ENCODE results near the gene CERT1. TPM values are rescaled to one million over a fixed set of nuclear protein-coding genes. Genes with fewer than 3 reads are reported as not detected.
"Not testable (repeated sequence)": the region's sequence is repeated elsewhere in the genome, so short reads cannot be mapped to it uniquely, and the experiment has no call there.

CERT1 gene
- polyA plus RNA-seq, 1 experiment: 4.5 TPM

DNA sequence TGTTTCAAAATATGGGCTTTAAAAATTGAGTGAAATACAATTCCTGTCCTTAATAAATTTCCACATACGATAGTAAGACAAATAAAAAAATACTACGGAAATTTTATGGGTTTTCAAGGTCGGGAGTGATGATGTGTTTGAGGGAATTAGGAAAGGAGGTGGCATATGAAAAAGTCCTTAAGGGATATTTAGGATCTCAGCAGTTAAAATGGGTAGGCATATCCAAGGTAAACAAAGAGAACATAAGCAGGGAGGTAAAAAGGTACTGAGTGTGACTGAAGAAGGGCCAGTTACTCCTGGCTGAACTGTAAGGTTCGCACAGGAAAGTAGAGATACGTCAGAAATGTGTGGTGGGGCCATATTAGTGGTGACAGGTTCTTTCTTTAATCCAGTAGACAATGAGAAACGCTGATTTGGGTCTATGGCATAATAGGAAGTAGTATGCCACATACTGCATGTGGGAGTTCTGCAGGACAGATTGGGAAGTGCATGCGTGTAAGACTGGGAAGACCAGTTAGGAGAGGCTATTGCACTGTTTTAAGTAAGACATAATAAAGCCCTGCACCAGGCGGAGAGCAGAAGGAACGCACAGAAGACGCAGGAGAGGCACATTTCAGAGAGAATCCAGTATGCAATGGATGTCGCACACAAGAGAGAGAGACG is 175.3 kb downstream of the CERT1 start:
- POLR2A ChIA-PET: no interaction called here
- no peaks in the 10 kb centered on the region for H3K36me3 ChIP-seq (ENCODE audit: control insufficient read depth, insufficient read depth, low read length)
- H3K27me3 ChIP-seq (ENCODE audit: control insufficient read depth, insufficient read depth, low read length): no peaks in the 10 kb centered on the region
- H3K4me3 ChIP-seq (ENCODE audit: low read depth, low read length): peak overlapping the region; percentile 64
- TF ChIP-seq, protein P1, sequence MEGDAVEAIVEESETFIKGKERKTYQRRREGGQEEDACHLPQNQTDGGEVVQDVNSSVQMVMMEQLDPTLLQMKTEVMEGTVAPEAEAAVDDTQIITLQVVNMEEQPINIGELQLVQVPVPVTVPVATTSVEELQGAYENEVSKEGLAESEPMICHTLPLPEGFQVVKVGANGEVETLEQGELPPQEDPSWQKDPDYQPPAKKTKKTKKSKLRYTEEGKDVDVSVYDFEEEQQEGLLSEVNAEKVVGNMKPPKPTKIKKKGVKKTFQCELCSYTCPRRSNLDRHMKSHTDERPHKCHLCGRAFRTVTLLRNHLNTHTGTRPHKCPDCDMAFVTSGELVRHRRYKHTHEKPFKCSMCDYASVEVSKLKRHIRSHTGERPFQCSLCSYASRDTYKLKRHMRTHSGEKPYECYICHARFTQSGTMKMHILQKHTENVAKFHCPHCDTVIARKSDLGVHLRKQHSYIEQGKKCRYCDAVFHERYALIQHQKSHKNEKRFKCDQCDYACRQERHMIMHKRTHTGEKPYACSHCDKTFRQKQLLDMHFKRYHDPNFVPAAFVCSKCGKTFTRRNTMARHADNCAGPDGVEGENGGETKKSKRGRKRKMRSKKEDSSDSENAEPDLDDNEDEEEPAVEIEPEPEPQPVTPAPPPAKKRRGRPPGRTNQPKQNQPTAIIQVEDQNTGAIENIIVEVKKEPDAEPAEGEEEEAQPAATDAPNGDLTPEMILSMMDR (IDR thresholded peaks at IDR 0.05; ENCODE audit: insufficient read depth, low read depth, low read length): peak; percentile 59
- DNase-seq (ENCODE audit: low read depth): peak; percentile 38
- CTCF ChIA-PET: interaction anchor here (1.6 kb wide), 1 partner anchor 282 kb away, joined by 4 read pairs; no protein-coding TSS in a partner anchor

DNA sequence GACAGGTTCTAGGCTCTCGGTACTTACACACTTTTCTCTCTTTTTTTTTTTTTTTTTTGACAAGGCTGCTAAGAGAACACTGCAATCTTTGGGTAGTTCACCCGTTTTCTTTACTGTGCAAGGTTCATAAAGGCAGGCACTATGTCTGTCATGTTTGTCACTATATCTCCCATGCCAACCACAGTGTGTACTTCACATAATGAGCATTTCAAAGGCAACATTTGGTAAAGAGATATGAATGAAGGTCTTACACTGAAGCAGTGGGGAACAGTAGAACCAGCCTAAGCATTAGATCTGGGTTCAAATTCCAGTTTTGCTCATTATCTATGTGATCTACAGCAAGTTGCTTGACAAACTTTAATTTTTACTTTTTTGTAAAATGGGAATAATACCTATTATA is 175.9 kb downstream of the CERT1 start:
- TF ChIP-seq, protein P1 (IDR thresholded peaks at IDR 0.05; ENCODE audit: insufficient read depth, low read depth, low read length): no peak
- H3K27me3 ChIP-seq (ENCODE audit: control insufficient read depth, insufficient read depth, low read length): no peaks in the 10 kb centered on the region
- H3K4me3 ChIP-seq (ENCODE audit: low read depth, low read length): no peak overlapping the region
- DNase-seq (ENCODE audit: low read depth): no peak
- ChIA-PET POLR2A (no interaction called here), CTCF (no interaction called here)
- H3K36me3 ChIP-seq (ENCODE audit: control insufficient read depth, insufficient read depth, low read length): no peaks in the 10 kb centered on the region

DNA sequence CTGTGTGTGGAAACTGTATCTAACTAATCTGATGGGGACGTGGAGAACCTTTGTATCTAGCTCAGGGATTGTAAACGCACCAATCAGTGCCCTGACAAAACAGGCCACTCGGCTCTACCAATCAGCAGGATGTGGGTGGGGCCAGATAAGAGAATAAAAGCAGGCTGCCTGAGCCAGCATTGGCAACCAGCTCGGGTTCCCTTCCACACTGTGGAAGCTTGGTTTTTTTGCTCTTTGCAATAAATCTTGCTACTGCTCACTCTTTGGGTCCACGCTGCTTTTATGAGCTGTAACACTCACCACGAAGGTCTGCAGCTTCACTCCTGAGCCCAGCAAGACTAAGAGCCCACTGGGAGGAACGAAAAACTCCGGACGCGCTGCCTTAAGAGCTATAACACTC is 177.0 kb downstream of the CERT1 start:
- H3K4me3 ChIP-seq (ENCODE audit: low read depth, low read length); CTCF ChIA-PET; H3K27me3 ChIP-seq (ENCODE audit: control insufficient read depth, insufficient read depth, low read length); POLR2A ChIA-PET; DNase-seq (ENCODE audit: low read depth); H3K36me3 ChIP-seq (ENCODE audit: control insufficient read depth, insufficient read depth, low read length): not testable (repeated sequence)

DNA sequence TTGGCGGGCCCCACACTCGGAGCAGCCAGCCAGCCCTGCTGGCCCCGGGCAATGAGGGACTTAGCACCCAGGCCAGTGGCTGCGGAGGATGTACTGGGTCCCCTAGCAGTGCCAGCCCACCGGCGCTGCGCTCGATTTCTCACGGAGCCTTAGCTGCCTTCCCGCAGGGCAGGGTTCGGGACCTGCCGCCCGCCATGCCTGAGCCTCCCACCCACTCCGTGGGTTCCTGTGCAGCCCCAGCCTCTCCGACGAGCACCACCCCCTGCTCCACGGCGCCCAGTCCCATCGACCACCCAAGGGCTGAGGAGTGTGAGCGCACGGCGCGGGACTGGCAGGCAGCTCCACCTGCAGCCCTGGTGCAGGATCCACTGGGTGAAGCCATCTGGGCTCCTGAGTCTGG is 177.7 kb downstream of the CERT1 start:
- H3K36me3 ChIP-seq (ENCODE audit: control insufficient read depth, insufficient read depth, low read length); H3K27me3 ChIP-seq (ENCODE audit: control insufficient read depth, insufficient read depth, low read length); POLR2A ChIA-PET; H3K4me3 ChIP-seq (ENCODE audit: low read depth, low read length); DNase-seq (ENCODE audit: low read depth): not testable (repeated sequence)
- CTCF ChIA-PET: interaction anchor here (0.6 to 0.8 kb wide), 3 partner anchors 9 to 101 kb away, joined by 3 to 4 read pairs (median 3); no protein-coding TSS in a partner anchor

DNA sequence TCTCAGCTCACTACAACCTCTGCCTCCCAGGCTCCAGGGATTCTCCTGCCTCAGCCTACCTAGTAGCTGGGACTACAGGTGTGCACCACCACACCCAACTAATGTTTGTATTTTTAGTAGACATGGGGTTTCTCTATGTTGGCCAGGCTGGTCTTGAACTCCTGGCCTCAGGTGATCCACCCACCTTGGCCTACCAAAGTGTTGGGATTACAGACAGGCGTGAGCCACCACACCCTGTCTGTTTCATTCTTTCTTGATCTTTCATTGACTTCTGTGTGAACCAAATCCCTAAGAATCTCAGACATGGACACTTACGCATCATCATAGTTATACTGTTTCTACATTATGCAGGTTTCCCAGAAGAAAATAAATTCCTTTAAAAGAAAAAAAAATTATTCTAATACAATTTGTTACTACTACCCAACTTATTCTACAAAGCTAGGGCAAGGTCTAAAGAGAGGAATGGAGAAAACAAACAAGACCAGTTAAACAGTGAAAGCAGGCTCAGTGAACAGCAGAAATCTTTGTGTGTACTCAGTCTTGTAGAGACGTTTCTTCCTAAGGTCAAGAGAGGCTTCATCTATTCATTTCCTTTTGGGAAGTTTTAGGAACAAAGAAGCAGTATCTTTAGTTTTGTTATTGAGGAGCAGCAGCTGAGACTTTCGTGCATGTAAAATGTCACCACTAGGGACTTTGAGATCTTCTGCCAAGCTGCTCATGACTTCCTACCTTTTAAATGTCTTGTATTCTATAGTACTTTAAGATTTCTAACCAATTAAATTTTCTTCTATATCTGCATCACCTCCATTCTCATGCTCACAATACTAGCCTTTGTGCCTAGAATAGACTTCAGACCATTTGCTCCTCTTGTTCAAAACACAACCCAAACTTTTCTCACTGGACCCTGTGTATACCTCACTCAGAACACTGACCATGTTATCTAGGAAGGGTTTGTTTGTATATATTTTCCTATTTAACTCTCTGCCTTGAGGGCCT is 180.0 kb downstream of the CERT1 start:
- no peak for DNase-seq (ENCODE audit: low read depth)
- POLR2A ChIA-PET: no interaction called here
- no peaks in the 10 kb centered on the region for H3K36me3 ChIP-seq (ENCODE audit: control insufficient read depth, insufficient read depth, low read length)
- no peak overlapping the region for H3K4me3 ChIP-seq (ENCODE audit: low read depth, low read length)
- TF ChIP-seq, protein P1 (IDR thresholded peaks at IDR 0.05; ENCODE audit: insufficient read depth, low read depth, low read length): no peak
- CTCF ChIA-PET: interaction anchor here (0.7 to 1.9 kb wide), 3 partner anchors 8 to 11 kb away, joined by 3 to 4 read pairs (median 3); no protein-coding TSS in a partner anchor
- H3K27me3 ChIP-seq (ENCODE audit: control insufficient read depth, insufficient read depth, low read length): no peaks in the 10 kb centered on the region; the same call in 1 of the 2 replicates

DNA sequence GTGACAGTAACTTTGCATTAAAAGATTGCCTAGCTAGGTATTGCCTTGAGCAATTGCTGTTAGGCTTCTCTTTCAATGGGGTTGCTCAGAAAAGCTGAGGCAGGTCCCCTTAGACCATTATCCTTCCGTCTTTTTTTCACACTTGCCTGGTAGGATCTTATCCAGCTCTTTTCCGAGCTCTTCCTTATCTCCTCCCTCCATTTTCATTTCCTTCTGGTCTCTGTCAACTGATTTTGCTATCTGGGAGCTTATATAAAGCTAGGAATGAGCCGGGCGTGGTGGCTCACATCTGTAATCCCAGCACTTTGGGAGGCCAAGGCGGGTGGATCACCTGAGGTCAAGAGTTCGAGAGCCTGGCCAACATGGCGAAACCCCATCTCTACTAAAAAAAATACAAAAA is 181.0 kb downstream of the CERT1 start:
- Histone ChIP-seq H3K27me3 (ENCODE audit: control insufficient read depth, insufficient read depth, low read length) (no peaks in the 10 kb centered on the region; the same call in 1 of the 2 replicates), H3K4me3 (ENCODE audit: low read depth, low read length) (no peak overlapping the region), H3K36me3 (ENCODE audit: control insufficient read depth, insufficient read depth, low read length) (no peaks in the 10 kb centered on the region)
- ChIA-PET CTCF (interaction anchor here (1.9 kb wide), 1 partner anchor 10 kb away, joined by 4 read pairs; no protein-coding TSS in a partner anchor), POLR2A (no interaction called here)
- no peak for DNase-seq (ENCODE audit: low read depth)
- TF ChIP-seq, protein P1 (IDR thresholded peaks at IDR 0.05; ENCODE audit: insufficient read depth, low read depth, low read length): no peak
